IMR-90 (cell line): ENCODE data around the gene CGB7. TPM values are rescaled to one million over a fixed set of nuclear protein-coding genes. Genes with fewer than 3 reads are reported as not detected.

Source experiments
- ATAC-seq: fragments of 200-7000 bp; cut with Tn5 transposase; 2 replicates; pipeline ENCODE4 v1.9.1; 2020; ENCODE audit warnings: low read depth, mild to moderate bottlenecking, moderate library complexity
- BruUV-seq: library from RNA; stranded (reverse); fragments of 400-500 nt; replicated peaks from 2 replicates; lab custom pipeline; 2021; lab: Mats Ljungman, UMichigan
- CTCF ChIA-PET: fragments of 300-600 bp; formaldehyde crosslinking; extraction: SDS; loops from one replicate; lab custom pipeline; 2021; ENCODE audit warnings: antibody characterized with exemption; lab: Yijun Ruan, JAX
- POLR2A ChIA-PET: fragments of 300-600 bp; sonication (Branson Sonifier 250); formaldehyde crosslinking; loops from one replicate; lab custom pipeline; 2022; ENCODE audit warnings: antibody characterized with exemption; ENCODE audit not compliant: unreplicated experiment; lab: Charles Lee
- DNase-seq: peaks from one replicate; pipeline ENCODE4 v3.0.0; 2013
- H2AFZ ChIP-seq: replicated peaks from 2 replicates; pipeline ENCODE3; 2013; ENCODE audit warnings: low read length, mild to moderate bottlenecking; ENCODE audit not compliant: poor library complexity
- H2AK5ac ChIP-seq: 2 replicates; pipeline ENCODE4 v1.6.1; 2013; ENCODE audit warnings: low read depth, low read length, inconsistent platforms
- H2AK9ac ChIP-seq: replicated peaks from 2 replicates; pipeline ENCODE3; 2013; ENCODE audit warnings: mild to moderate bottlenecking, low read depth, low read length, moderate library complexity; ENCODE audit not compliant: poor library complexity
- H2BK120ac ChIP-seq: 2 replicates; pipeline ENCODE4 v1.6.1; 2013; ENCODE audit warnings: low read depth, low read length, inconsistent platforms
- H2BK15ac ChIP-seq: 3 replicates; pipeline ENCODE4 v1.6.1; 2013; ENCODE audit warnings: low read depth, low read length, inconsistent platforms
- H2BK20ac ChIP-seq: 2 replicates; pipeline ENCODE4 v1.6.1; 2013; ENCODE audit warnings: low read depth, mild to moderate bottlenecking, inconsistent platforms, low read length, moderate library complexity
- H2BK5ac ChIP-seq: 2 replicates; pipeline ENCODE4 v1.6.1; 2013; ENCODE audit warnings: mild to moderate bottlenecking, low read depth, low read length, inconsistent platforms; ENCODE audit not compliant: poor library complexity, severe bottlenecking
- H3K14ac ChIP-seq: replicated peaks from 2 replicates; pipeline ENCODE4 v1.6.1; 2013; ENCODE audit warnings: low read depth, low read length, inconsistent platforms
- H3K18ac ChIP-seq: 2 replicates; pipeline ENCODE4 v1.6.1; 2013; ENCODE audit warnings: low read depth, low read length, control low read depth
- H3K23ac ChIP-seq: 2 replicates; pipeline ENCODE4 v1.6.1; 2013; ENCODE audit warnings: low read depth, low read length, inconsistent platforms
- H3K27ac ChIP-seq: 2 replicates; pipeline ENCODE4 v1.5.1; 2013; ENCODE audit warnings: mild to moderate bottlenecking, control low read depth, low read length; ENCODE audit not compliant: insufficient read depth
- H3K27me3 ChIP-seq: 2 replicates; pipeline ENCODE4 v1.6.1; 2013; ENCODE audit warnings: low read length; ENCODE audit not compliant: control insufficient read depth, insufficient read depth
- H3K36me3 ChIP-seq: 2 replicates; pipeline ENCODE4 v1.6.1; 2013; ENCODE audit warnings: low read length, mixed read lengths; ENCODE audit not compliant: control insufficient read depth, insufficient read depth
- H3K4ac ChIP-seq: 2 replicates; pipeline ENCODE4 v1.6.1; 2013; ENCODE audit warnings: low read depth, low read length, inconsistent platforms
- H3K4me1 ChIP-seq: 2 replicates; pipeline ENCODE4 v1.6.1; 2013; ENCODE audit warnings: low read length, mixed read lengths; ENCODE audit not compliant: control insufficient read depth, insufficient read depth
- H3K4me2 ChIP-seq: 2 replicates; pipeline ENCODE4 v1.6.1; 2013; ENCODE audit warnings: low read depth, mild to moderate bottlenecking, control low read depth, low read length, moderate library complexity
- H3K4me3 ChIP-seq: 2 replicates; pipeline ENCODE4 v1.5.1; 2013; ENCODE audit warnings: low read depth, mild to moderate bottlenecking, control low read depth, low read length, moderate library complexity; ENCODE audit not compliant: insufficient read depth
- H3K56ac ChIP-seq: 2 replicates; pipeline ENCODE4 v1.6.1; 2013; ENCODE audit warnings: low read length, inconsistent platforms; ENCODE audit not compliant: insufficient read depth; ENCODE audit errors: extremely low read depth
- H3K79me1 ChIP-seq, 2 experiments: 2 replicates each; pipeline ENCODE4 v1.6.1; 2013; ENCODE audit warnings: low read length in 2 of 2, inconsistent platforms in 1 of 2, low read depth in 1 of 2
- H3K9ac ChIP-seq: 2 replicates; pipeline ENCODE4 v1.6.1; 2013; ENCODE audit warnings: low read depth, low read length, control low read depth
- H3K9me1 ChIP-seq: 2 replicates; pipeline ENCODE4 v1.6.1; 2013; ENCODE audit warnings: low read length, inconsistent platforms; ENCODE audit not compliant: insufficient read depth
- H3K9me3 ChIP-seq: 2 replicates; pipeline ENCODE4 v1.6.1; 2013; ENCODE audit warnings: low read length; ENCODE audit not compliant: control insufficient read depth, insufficient read depth
- H4K20me1 ChIP-seq: 2 replicates; pipeline ENCODE4 v1.6.1; 2013; ENCODE audit warnings: low read length, inconsistent platforms; ENCODE audit not compliant: insufficient read depth
- H4K5ac ChIP-seq: 2 replicates; pipeline ENCODE4 v1.6.1; 2013; ENCODE audit warnings: mild to moderate bottlenecking, low read depth, low read length, control low read depth
- H4K8ac ChIP-seq, 2 experiments: 2 replicates each; pipeline ENCODE4 v1.6.1; 2013; ENCODE audit warnings: low read depth in 2 of 2, low read length in 2 of 2, control low read depth in 1 of 2, inconsistent platforms in 1 of 2
- H4K91ac ChIP-seq: 2 replicates; pipeline ENCODE4 v1.6.1; 2013; ENCODE audit warnings: low read depth, low read length, inconsistent platforms; ENCODE audit not compliant: insufficient read depth
- BHLHE40 ChIP-seq: fragments of 150-350 bp; IDR thresholded peaks from 2 replicates; pipeline ENCODE4 v1.6.1; 2016; ENCODE audit warnings: mild to moderate bottlenecking, low read depth, low read length
- CEBPB ChIP-seq: IDR thresholded peaks from 2 replicates; pipeline ENCODE4 v1.6.1; 2012; ENCODE audit warnings: low read depth, low read length, improper control_type of control experiment
- CHD1 ChIP-seq: IDR thresholded peaks from 2 replicates; pipeline ENCODE4 v1.6.1; 2012; ENCODE audit warnings: low read depth, low read length, improper control_type of control experiment
- ELK1 ChIP-seq: fragments of 150-350 bp; IDR thresholded peaks from 2 replicates; pipeline ENCODE4 v1.6.1; 2016; ENCODE audit warnings: low read depth, mild to moderate bottlenecking, low read length, moderate library complexity, borderline replicate concordance
- FOS ChIP-seq: fragments of 150-350 bp; IDR thresholded peaks from 2 replicates; pipeline ENCODE4 v1.6.1; 2016; ENCODE audit warnings: low read depth, low read length
- MAFK ChIP-seq: IDR thresholded peaks from 2 replicates; pipeline ENCODE4 v1.6.1; 2012; ENCODE audit warnings: low read depth, low read length, improper control_type of control experiment
- MAZ ChIP-seq: IDR thresholded peaks from 2 replicates; pipeline ENCODE4 v1.6.1; 2012; ENCODE audit warnings: low read depth, mild to moderate bottlenecking, low read length, improper control_type of control experiment, moderate library complexity, borderline replicate concordance
- MXI1 ChIP-seq: IDR thresholded peaks from 2 replicates; pipeline ENCODE4 v1.6.1; 2012; ENCODE audit warnings: low read depth, mild to moderate bottlenecking, low read length, moderate library complexity, borderline replicate concordance
- NFE2L2 ChIP-seq: fragments of 150-350 bp; IDR thresholded peaks from 2 replicates; pipeline ENCODE4 v1.6.1; 2016; ENCODE audit warnings: low read depth, mild to moderate bottlenecking, low read length
- POLR2A ChIP-seq: IDR thresholded peaks from 2 replicates; pipeline ENCODE4 v1.6.1; 2012; ENCODE audit warnings: mild to moderate bottlenecking, low read depth, low read length
- RAD21 ChIP-seq: IDR thresholded peaks from 2 replicates; pipeline ENCODE4 v1.6.1; 2012; ENCODE audit warnings: low read length, improper control_type of control experiment
- RCOR1 ChIP-seq: IDR thresholded peaks from 2 replicates; pipeline ENCODE4 v1.6.1; 2012; ENCODE audit warnings: mild to moderate bottlenecking, low read length, improper control_type of control experiment; ENCODE audit not compliant: insufficient replicate concordance
- RFX5 ChIP-seq: IDR thresholded peaks from 2 replicates; pipeline ENCODE4 v1.8.0; 2012; ENCODE audit warnings: low read depth, mild to moderate bottlenecking, low read length, moderate library complexity
- SMC3 ChIP-seq: fragments of 150-350 bp; IDR thresholded peaks from 2 replicates; pipeline ENCODE4 v1.6.1; 2016; ENCODE audit warnings: low read depth, mild to moderate bottlenecking, antibody characterized with exemption, low read length, moderate library complexity
- USF2 ChIP-seq: fragments of 150-350 bp; IDR thresholded peaks from 2 replicates; pipeline ENCODE4 v1.6.1; 2017; ENCODE audit warnings: mild to moderate bottlenecking, antibody characterized with exemption, low read length, low read depth
- WGBS, 2 experiments: methylation state at CpG; one replicate each; pipeline versions ENCODE4 v1.1.5 to v1.1.7; 2013; ENCODE audit warnings: missing lambda C conversion rate in 2 of 2; ENCODE audit not compliant: insufficient read length in 1 of 2; ENCODE audit errors: extremely low coverage in 2 of 2; 5-methylcytosine and 5-hydroxymethylcytosine counted together
- dilution Hi-C: fragments of 300-500 bp; cut with HindIII; formaldehyde crosslinking; loops from one replicate; pipeline ENCODE4 v1.14.3; 2018; ENCODE audit warnings: low sequenced_read_pairs; ENCODE audit not compliant: unreplicated experiment
- in situ Hi-C: fragments of 300-500 bp; cut with MboI; formaldehyde crosslinking; loops from 3 replicates; pipeline ENCODE4 v1.14.3; 2019; ENCODE audit warnings: low sequenced_read_pairs, inconsistent platforms, mixed read lengths
- intact Hi-C: fragments of 100-400 bp; cut with micrococcal nuclease; formaldehyde crosslinking; loops from 2 replicates; pipeline ENCODE4 v1.10.0; 2022
- polyA plus RNA-seq, 3 experiments: library from polyadenylated mRNA; depleted of rRNA; stranded (reverse); fragments of >200 nt; gene quantifications; 2 replicates each; pipeline ENCODE4 v1.2.3, GENCODE V29; 2012; ENCODE audit warnings: low replicate concordance in 1 of 3
- total RNA-seq: library from RNA; depleted of rRNA; stranded (reverse); fragments of >200 nt; gene quantifications from 2 replicates; pipeline ENCODE4 v1.2.3, GENCODE V29; 2012
- TF ChIP-seq, protein P1 (sequence below): conservative IDR thresholded peaks from 2 replicates; pipeline ENCODE4 v1.5.1; 2012; ENCODE audit warnings: mild to moderate bottlenecking, low read depth, low read length, improper control_type of control experiment

Gene CGB7
- total and polyA plus RNA-seq, 2 of the 4 experiments (the other 2 are of a cell fraction) = 1.7 TPM; not detected in 1

GRCh38 chr19:49080392-49080791 is 22.8 kb upstream of the CGB7 start:
- Histone ChIP-seq H2BK20ac (no peak overlapping the region), H2AK5ac (no peak overlapping the region), H3K27ac (no peak overlapping the region), H3K56ac (no peak overlapping the region), H2BK5ac (no peak overlapping the region), H3K4me1 (no peaks in the 10 kb centered on the region), H3K9me3 (no peaks in the 10 kb centered on the region), H3K9ac (no peak overlapping the region), H3K4ac (no peak overlapping the region), H3K9me1 (0 out of 2 replicates have a peak, but pooled peaks cover 2% of the 10 kb centered on the region), H2BK15ac (no peak overlapping the region), H3K27me3 (no peaks in the 10 kb centered on the region), H3K36me3 (no peaks in the 10 kb centered on the region), H2AFZ (no peak overlapping the region), H4K20me1 (peaks cover under 1% of the 10 kb centered on the region; the same call in 1 of the 2 replicates), H3K4me3 (no peak overlapping the region), H2AK9ac (no peak overlapping the region), H3K23ac (no peak overlapping the region), H3K14ac (no peak overlapping the region), H2BK120ac (no peak overlapping the region), H3K79me1 (peaks cover 0 to 1% of the 10 kb centered on the region in 2 experiments; a peak in 1 of 4 replicates), H3K18ac (no peak overlapping the region), H4K91ac (no peak overlapping the region), H4K8ac (no peak overlapping the region), H4K5ac (no peak overlapping the region), H3K4me2 (no peak overlapping the region)
- no peak for DNase-seq
- dilution Hi-C loops (no loop called here), in situ Hi-C loops (no loop called here), intact Hi-C loops (no loop called here)
- no peak for ATAC-seq
- POLR2A ChIA-PET = no interaction called here
- no peak for TF ChIP-seq RAD21
- no peak for TF ChIP-seq BHLHE40
- TF ChIP-seq NFE2L2 = no peak
- no peak for TF ChIP-seq MAFK
- no peak for TF ChIP-seq POLR2A
- TF ChIP-seq ELK1 = no peak
- TF ChIP-seq FOS = no peak
- no peak for TF ChIP-seq CEBPB
- TF ChIP-seq RCOR1 = no peak
- TF ChIP-seq SMC3 = no peak
- no peak for TF ChIP-seq MXI1
- no peak for TF ChIP-seq CHD1
- no peak for TF ChIP-seq RFX5
- TF ChIP-seq USF2 = no peak
- TF ChIP-seq, protein P1, sequence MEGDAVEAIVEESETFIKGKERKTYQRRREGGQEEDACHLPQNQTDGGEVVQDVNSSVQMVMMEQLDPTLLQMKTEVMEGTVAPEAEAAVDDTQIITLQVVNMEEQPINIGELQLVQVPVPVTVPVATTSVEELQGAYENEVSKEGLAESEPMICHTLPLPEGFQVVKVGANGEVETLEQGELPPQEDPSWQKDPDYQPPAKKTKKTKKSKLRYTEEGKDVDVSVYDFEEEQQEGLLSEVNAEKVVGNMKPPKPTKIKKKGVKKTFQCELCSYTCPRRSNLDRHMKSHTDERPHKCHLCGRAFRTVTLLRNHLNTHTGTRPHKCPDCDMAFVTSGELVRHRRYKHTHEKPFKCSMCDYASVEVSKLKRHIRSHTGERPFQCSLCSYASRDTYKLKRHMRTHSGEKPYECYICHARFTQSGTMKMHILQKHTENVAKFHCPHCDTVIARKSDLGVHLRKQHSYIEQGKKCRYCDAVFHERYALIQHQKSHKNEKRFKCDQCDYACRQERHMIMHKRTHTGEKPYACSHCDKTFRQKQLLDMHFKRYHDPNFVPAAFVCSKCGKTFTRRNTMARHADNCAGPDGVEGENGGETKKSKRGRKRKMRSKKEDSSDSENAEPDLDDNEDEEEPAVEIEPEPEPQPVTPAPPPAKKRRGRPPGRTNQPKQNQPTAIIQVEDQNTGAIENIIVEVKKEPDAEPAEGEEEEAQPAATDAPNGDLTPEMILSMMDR = no peak
- no peak for TF ChIP-seq MAZ
- BruUV-seq = no TSS peak
- no CpG with 5 or more reads among the region's 4 CpGs for WGBS, 2 experiments
- CTCF ChIA-PET = no interaction called here
